GM18951 (cell line): ENCODE results near the gene CABP5.
"Not testable (repeated sequence)": the region's sequence is repeated elsewhere in the genome, so short reads cannot be mapped to it uniquely, and the experiment has no call there.

Experiments
- POLR2A ChIP-seq: IDR thresholded peaks from 4 replicates; pipeline ENCODE4 v1.6.1; 2011; ENCODE audit warnings: mild to moderate bottlenecking; ENCODE audit not compliant: insufficient read length, insufficient read depth; ENCODE audit errors: extremely low read depth
- in situ Hi-C: fragments of 300-500 bp; cut with MboI; formaldehyde crosslinking; loops from one replicate; pipeline ENCODE4 v1.12.0; 2022; ENCODE audit warnings: low sequenced_read_pairs, mixed read lengths, inconsistent platforms; ENCODE audit not compliant: unreplicated experiment

CABP5 gene

DNA sequence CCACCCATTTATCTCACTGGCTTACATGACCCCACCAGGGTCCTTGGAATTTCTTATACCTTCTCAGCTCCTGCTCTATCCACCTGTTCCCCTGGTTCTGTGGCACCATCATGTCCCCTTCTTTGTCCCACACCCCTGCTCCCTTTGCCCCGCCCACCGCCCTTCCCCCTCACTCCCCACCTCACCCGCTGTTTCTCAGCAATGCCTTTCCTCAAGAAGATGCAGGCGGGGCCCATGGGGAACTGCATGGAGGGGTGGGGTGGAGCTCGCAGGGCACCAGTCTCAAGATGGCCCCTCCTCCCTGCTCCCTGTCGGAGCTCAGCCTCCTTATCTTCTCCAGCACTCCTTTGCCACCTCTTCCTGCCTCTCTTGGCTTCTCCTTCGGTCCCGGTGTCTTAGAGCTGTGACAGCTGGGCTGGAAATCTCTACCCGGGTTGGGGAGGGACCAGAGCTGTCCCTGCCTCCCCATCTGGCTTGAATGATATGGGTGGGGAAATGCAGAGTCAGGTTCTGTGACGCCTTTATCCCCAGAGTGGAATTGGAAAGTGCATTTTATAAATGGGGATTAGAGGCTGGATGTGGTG, at the start of gene CABP5:
Gene CABP5, minus strand, starts transcription at position 405 of the 584 bp plus-strand sequence. Its CDS starts 157 bp downstream, at position 248.
- in situ Hi-C loops, result no loop called here
- TF ChIP-seq POLR2A, result no peak

DNA sequence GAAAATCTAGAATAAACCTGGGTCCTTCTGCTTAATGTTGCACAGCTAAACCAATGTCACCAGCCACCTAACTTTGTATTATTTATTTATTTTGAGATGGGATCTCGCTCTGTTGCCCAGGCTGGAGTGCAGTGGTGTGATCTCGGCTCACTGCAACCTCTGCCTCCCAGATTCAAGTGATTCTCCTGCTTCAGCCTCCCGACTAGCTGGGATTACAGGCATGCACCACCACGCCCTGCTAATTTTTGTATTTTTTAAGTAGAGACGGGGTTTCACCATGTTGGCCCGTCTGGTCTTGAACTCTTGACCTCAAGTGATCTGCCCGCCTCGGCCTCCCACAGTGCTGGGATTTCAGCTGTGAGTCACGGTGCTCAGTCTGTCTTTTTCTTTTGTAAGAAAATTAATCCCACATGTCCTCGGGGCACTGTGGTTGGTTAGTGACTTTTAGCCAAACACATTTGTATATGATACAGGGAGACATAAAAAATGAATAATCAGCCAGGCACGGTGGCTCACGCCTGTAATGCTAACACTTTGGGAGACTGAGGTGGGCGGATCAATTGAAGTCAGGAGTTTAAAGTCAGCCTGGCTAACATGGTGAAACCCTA, 47.3 kb upstream of the CABP5 start:
- in situ Hi-C loops, result not testable (repeated sequence)

DNA sequence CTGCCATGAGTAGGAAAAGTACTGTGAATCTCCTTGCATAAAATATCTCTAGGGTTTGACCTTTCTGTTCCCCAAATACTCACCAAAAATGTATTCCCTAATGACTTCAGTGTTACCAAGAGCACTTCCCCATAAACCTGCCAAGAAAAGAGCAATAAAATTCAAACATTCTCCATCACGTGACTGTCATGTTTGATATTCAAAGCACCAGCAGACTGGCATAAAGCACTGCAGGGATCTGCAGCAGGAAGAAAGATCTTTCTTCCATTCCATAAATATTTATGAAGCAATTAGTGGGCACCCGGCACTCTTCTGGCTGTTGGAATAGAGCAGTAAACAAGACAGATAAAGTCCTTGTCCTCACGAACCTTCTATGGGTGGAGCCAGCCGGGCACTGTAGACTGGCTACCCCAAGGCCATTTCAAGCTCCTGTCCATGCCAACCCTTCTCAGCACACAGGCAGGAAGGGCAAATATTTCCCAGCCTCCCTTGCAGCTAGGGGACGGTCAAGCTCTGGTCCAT, 46.5 kb upstream of the CABP5 start:
- in situ Hi-C loops, result no loop called here
- TF ChIP-seq POLR2A, result no peak

DNA sequence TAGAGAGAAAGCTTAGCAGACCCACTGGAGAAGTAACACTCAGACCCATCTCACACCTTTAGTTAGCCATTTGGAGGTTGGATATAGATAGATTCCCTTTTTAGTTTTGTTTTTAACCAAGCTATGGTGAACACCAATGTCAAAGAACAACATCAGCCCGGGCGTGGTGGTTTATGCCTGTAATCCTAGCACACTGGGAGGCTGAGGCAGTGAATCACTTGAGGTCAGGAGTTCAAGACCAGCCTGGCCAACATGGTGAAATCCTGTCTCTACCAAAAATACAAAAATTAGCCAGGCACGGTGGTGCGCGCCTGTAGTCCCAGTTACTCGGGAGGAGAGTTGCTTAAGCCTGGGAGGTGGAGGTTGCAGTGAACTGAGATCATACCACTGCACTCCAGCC, 45.1 kb upstream of the CABP5 start:
- in situ Hi-C loops, result not testable (repeated sequence)

DNA sequence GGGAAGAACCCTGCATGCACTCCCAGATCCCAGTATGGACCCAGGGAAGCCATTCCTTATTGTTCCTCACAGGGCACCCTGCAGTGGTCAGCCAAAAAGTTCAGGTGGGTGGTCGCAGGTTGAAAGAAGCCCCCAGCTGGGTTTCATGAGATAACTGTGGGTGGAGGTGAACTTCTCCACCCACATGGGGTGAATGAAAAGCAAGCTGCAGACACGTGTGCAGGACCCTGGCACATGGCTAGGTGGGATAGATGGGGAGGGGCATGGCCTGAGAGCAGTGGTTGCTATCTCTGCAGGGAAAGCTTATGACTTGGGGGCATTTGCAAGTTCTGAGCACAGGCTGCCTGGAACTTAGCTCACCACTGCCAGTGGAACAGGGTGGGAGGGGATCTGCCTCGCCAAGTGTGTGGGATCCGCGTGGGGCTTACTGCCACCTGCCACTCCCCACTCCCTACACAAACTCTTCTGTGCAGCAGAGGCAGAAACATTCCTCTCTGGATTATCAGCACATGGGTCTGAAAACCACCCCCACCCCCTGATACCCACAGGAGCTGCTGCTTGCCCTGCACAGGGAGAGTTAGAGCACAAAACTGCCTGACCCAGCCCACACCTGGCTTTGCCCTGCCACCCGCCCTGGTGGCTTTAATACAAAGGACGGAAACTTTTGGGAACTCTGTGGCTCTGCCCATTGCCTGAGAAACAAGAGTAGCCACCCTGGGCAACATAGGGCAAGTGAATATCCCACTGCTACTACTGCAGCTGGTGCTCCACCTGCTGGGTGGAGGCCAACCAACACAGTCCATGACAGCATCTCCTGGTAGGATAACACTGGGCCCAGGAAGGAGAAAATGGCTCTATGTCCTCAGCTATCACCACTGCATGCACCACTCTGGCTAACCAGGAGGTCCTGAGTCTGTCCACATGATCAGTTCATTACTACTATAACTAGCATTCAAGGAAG, 42.3 kb upstream of the CABP5 start:
- TF ChIP-seq POLR2A, result no peak
- in situ Hi-C loops, result no loop called here

DNA sequence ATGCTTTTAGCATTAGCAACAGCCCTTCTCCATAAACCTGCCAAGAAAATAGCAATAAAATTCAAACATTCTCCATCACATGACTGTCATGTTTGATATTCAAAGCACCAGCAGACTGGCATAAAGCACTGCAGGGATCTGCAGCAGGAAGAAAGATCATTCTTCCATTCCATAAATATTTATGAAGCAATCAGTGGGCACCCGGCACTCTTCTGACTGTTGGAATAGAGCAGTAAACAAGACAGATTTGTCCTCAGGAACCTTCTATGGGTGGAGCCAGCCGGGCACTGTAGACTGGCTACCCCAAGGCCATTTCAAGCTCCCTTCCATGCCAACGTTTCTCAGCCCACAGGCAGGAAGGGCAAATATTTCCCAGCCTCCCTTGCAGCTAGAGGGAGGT, 41.2 kb upstream of the CABP5 start:
- in situ Hi-C loops, result no loop called here
- no peak for TF ChIP-seq POLR2A

DNA sequence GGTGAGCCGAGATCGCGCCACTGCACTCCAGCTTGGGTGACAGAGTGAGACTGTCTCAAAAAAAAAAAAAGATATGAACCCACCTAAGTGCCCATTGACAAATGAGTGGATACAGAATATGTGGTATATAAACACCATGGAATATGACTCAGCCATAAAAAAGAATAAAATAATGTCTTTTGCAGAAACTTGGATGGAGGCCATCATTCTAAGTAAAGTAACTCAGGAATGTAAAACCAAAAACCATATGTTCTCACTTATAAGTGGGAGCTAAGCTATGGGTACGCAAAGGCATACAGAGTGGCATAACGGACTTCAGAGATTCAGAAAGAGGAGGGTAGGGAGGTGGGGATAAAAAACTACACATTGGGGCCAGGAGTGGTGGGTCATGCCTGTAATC, 37.2 kb upstream of the CABP5 start:
- in situ Hi-C loops, result no loop called here
- TF ChIP-seq POLR2A, result no peak

DNA sequence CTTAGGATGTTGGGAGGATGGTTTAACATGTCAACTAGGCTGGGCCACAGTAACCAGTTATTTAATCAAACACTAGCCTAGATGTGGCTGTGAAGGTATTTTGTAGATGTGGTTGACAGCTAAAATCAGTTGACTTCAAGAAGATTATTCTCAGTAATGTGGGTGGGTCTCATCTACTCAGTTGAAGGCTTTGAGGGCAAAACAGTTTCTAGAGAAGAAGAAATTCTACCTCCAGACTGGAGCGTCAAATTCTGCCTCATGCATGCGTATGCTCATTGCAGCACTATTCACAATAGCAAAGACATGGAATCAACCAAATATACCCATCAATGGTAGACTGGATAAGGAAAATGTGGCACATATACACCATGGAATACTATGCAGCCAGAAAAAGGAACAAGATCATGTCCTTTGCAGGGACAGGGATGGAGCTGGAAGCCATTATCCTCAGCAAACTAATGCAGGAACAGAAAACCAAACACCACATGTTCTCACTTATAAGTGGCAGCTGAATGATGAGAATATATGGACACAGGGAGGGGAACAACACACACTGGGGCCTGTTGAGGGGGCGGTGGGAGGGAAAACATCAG, 26.4 kb upstream of the CABP5 start:
- in situ Hi-C loops, result not testable (repeated sequence)

DNA sequence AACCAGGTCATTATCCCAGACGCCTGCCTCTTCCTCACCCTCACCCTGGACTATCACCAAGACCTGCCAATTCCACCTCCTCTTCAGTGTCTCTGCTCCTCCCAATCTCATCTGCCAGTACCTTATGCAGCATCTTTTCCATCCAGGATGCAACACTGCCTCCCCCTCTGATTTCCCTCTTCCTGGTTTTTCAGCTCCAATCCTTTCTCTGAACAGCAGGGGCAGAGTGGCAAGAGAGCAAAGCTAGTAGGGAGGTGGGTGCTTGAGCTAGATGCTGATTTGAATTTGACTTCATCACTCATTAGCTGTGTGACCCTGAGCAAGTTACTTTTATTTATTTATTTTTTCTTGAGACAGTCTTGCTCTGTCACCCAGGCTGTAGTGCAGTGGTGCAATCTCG, 25.6 kb upstream of the CABP5 start:
- no peak for TF ChIP-seq POLR2A
- in situ Hi-C loops, result no loop called here

DNA sequence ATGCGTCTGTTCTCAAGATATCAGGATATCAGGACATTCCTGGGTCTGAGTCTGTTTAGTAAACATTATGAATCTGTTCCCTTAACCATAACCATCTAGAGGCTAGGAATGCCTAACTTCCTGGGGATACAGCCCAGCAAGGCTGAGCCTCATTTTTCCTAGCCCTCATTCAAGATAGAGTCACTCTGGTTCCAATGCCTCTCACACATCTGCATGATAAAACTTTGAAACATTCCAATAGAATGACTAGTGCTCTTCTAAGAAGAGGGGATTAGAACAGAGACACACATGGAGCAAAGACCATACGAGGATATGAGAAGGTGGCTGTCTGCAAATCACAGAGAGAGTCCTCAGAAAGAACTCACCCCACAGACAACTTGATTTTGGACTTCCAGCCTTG, 20.6 kb upstream of the CABP5 start:
- TF ChIP-seq POLR2A, result no peak
- in situ Hi-C loops, result no loop called here

DNA sequence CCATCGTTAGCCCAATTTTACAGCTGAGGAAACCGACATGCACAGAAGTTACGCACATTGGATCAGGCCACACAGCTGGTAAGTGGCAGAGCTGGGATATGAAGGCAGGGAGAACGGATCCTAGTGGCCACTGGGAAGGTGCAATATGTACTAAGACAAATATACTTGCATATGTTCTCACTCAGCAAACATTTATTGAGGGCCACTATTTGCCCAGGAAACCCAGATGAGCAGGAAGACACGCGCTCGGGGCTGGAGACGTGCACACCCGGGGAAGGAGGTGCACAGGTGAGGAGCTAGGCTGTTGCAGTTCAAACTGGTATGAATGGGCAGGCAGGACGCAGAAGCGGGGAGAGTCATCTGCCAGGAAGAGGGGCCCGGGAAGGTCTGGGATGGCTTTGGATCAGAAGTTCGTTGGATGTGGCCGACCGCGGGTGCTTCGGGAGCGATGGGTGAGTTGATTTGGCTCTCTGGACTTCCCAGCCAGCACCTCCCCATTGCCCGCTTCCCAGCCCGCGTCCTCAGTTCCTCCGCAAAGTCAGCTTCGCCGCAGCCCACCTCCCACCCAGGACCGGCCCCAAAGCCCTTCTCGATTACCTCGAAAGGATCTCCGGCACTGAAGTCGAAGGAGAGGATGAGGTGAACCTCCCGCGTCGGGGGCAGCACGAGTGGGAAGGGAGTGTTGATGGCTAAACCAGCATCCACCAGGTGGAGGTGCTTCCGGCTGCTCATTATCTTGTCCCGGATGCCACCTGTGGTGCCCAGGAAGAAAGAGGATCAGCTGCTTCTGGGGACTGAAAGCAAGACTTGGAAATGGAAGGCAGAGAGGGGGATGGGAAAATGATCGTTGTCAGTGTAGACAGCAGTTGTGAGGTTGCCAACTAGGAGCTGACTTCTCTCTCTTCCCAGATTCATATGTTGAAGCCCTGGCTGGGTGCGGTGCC, 17.8 kb upstream of the CABP5 start:
- in situ Hi-C loops, result no loop called here
- TF ChIP-seq POLR2A, result no peak

DNA sequence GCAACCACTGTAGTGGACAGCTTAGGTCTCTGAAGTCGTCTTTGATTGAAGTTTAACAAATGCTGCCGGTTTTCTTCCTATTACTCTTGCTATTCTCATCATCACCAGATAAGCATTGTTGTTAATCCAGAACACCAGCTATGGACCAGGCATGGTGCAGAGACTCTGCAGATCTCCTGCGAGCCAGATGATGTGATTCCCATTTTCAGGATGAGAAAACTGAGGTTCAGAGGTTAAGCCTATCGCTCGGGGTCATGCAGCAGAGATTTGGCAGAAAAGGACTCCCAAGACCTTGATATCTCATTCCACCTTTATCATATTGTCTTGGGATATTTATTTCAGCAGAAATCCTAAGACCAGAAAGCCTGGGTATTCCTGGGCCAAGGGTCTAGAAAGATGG, 16.5 kb upstream of the CABP5 start:
- no peak for TF ChIP-seq POLR2A

More for the DNA sequence above, 16.5 kb upstream of the CABP5 start:
- in situ Hi-C loops, result no loop called here
